HG03439 (cell line): ENCODE results near the gene CDC42BPG.
"Not testable (repeated sequence)": the region's sequence is repeated elsewhere in the genome, so short reads cannot be mapped to it uniquely, and the experiment has no call there.

ENCODE experiments used
- ATAC-seq: cut with Tn5 transposase; IDR thresholded peaks from one replicate; pipeline ENCODE4 v1.9.1; 2021; ENCODE audit warnings: mild to moderate bottlenecking, moderate library complexity; ENCODE audit not compliant: unreplicated experiment

The CDC42BPG gene

GRCh38 chr11:64852804-64853509, 8.5 kb upstream of the CDC42BPG start:
- no peak for ATAC-seq

- peak; percentile 16 for ATAC-seq
Measured at GRCh38 chr11:64851831-64852351, 7.4 kb upstream of the CDC42BPG start.

- ATAC-seq, result peak; percentile 59
Measured at GRCh38 chr11:64850979-64851567, 6.6 kb upstream of the CDC42BPG start.

- ATAC-seq, result no peak
Measured at GRCh38 chr11:64849598-64850356, 5.3 kb upstream of the CDC42BPG start.

GRCh38 chr11:64848826-64849597, 4.6 kb upstream of the CDC42BPG start:
- no peak for ATAC-seq

GRCh38 chr11:64848214-64848825, 3.9 kb upstream of the CDC42BPG start:
- no peak for ATAC-seq

- ATAC-seq, result no peak
Measured at GRCh38 chr11:64846998-64847666, 2.7 kb upstream of the CDC42BPG start.

GRCh38 chr11:64845776-64846129, 1.3 kb upstream of the CDC42BPG start:
- not testable (repeated sequence) for ATAC-seq

GRCh38 chr11:64845129-64845775, 799 bp upstream of the CDC42BPG start:
- no peak for ATAC-seq

GRCh38 chr11:64843686-64844329, 645 bp downstream of the CDC42BPG start:
- ATAC-seq, result no peak

GRCh38 chr11:64842851-64843685, 1.4 kb downstream of the CDC42BPG start:
- ATAC-seq, result no peak

- ATAC-seq, result no peak
Measured at GRCh38 chr11:64842366-64842759, 2.1 kb downstream of the CDC42BPG start.

GRCh38 chr11:64841592-64842365, 2.7 kb downstream of the CDC42BPG start:
- ATAC-seq, result no peak

- no peak for ATAC-seq
Measured at GRCh38 chr11:64839887-64840782, 4.3 kb downstream of the CDC42BPG start.

- no peak for ATAC-seq
Measured at GRCh38 chr11:64839335-64839734, 5.1 kb downstream of the CDC42BPG start.

- ATAC-seq, result no peak
Measured at GRCh38 chr11:64838600-64839334, 5.7 kb downstream of the CDC42BPG start.
